K562 (cell line): ENCODE results near the gene IL17REL. TPM values are rescaled to one million over a fixed set of nuclear protein-coding genes. Genes with fewer than 3 reads are reported as not detected.

Experiments used
- CAMTA2 ChIP-seq: fragments of 250-450 bp; sonication (Bioruptor Pico); conservative IDR thresholded peaks from 2 replicates; pipeline ENCODE4 v1.5.1; 2022
- CBFA2T2 ChIP-seq: fragments of 450-650 bp; conservative IDR thresholded peaks from 2 replicates; pipeline ENCODE4 v1.6.1; 2017; ENCODE audit warnings: mild to moderate bottlenecking
- CEBPB ChIP-seq: fragments of 450-650 bp; IDR thresholded peaks from 2 replicates; pipeline ENCODE4 v1.6.1; 2016; ENCODE audit warnings: missing genetic modification characterization, missing compliant biosample characterization
- CHD4 ChIP-seq: fragments of 200-600 bp; sonication (generic); IDR thresholded peaks from 3 replicates; pipeline ENCODE4 v1.6.1; 2012; ENCODE audit warnings: low read depth, mild to moderate bottlenecking, mixed read lengths, low read length, inconsistent platforms; ENCODE audit not compliant: insufficient read depth, insufficient replicate concordance, poor library complexity, severe bottlenecking
- CLOCK ChIP-seq: fragments of 250-450 bp; sonication (Bioruptor Pico); IDR thresholded peaks from 2 replicates; pipeline ENCODE4 v1.4.0; 2020; ENCODE audit warnings: mild to moderate bottlenecking, moderate library complexity, borderline replicate concordance
- FOS ChIP-seq: IDR thresholded peaks from 3 replicates; pipeline ENCODE4 v1.6.1; 2011; ENCODE audit not compliant: insufficient read length; ENCODE audit errors: extremely low read depth
- HDAC8 ChIP-seq: fragments of 450-650 bp; IDR thresholded peaks from 2 replicates; pipeline ENCODE4 v1.6.1; 2016; ENCODE audit warnings: mild to moderate bottlenecking, missing genetic modification characterization, moderate library complexity, missing compliant biosample characterization
- JUND ChIP-seq, 2 experiments: IDR thresholded peaks; 2 replicates in 1 of 2; 3 replicates in 1 of 2; pipeline ENCODE4 v1.6.1; 2011; ENCODE audit warnings: borderline replicate concordance in 2 of 2, low read depth in 2 of 2, low read length in 2 of 2, improper control_type of control experiment in 1 of 2, missing biosample characterization in 1 of 2, missing genetic modification characterization in 1 of 2, missing genetic modification reagents in 1 of 2
- NFE2L1 ChIP-seq: fragments of 450-650 bp; IDR thresholded peaks from 2 replicates; pipeline ENCODE4 v1.6.1; 2016; ENCODE audit warnings: missing genetic modification characterization, low read depth, mild to moderate bottlenecking, missing compliant biosample characterization, moderate library complexity, borderline replicate concordance
- RBBP5 ChIP-seq: fragments of 200-600 bp; sonication (generic); IDR thresholded peaks from 2 replicates; pipeline ENCODE4 v1.6.1; 2012; ENCODE audit warnings: borderline replicate concordance, mild to moderate bottlenecking, low read length, control low read depth, inconsistent platforms; ENCODE audit not compliant: insufficient read depth, poor library complexity, severe bottlenecking
- SAP30 ChIP-seq: fragments of 200-600 bp; sonication (generic); IDR thresholded peaks from 2 replicates; pipeline ENCODE4 v1.6.1; 2012; ENCODE audit warnings: borderline replicate concordance, low read depth, mild to moderate bottlenecking, moderate library complexity, low read length, control low read depth, inconsistent platforms; ENCODE audit not compliant: insufficient read depth, poor library complexity, severe bottlenecking
- TCF7L2 ChIP-seq: fragments of 150-350 bp; IDR thresholded peaks from 2 replicates; pipeline ENCODE4 v1.6.1; 2016; ENCODE audit warnings: low read depth, mild to moderate bottlenecking, low read length, moderate library complexity
- TOE1 ChIP-seq, 2 experiments: fragments of 450-650 bp in 1 of 2; sonication (generic) in 1 of 2; formaldehyde crosslinking in 1 of 2; IDR thresholded peaks; 2 replicates each; pipeline versions ENCODE4 v1.7.1 to v1.8.0; 2016 to 2022; ENCODE audit warnings: borderline replicate concordance in 2 of 2, mild to moderate bottlenecking in 2 of 2, antibody characterized with exemption in 1 of 2, inconsistent platforms in 1 of 2, low read depth in 1 of 2, missing genetic modification reagents in 1 of 2, moderate library complexity in 1 of 2
- ZBTB5 ChIP-seq: fragments of 450-650 bp; IDR thresholded peaks from 2 replicates; pipeline ENCODE4 v1.6.1; 2017; ENCODE audit warnings: antibody characterized with exemption
- ZFP91 ChIP-seq: sonication (generic); formaldehyde crosslinking; IDR thresholded peaks from 2 replicates; pipeline ENCODE4 v1.8.0; 2022; ENCODE audit warnings: mild to moderate bottlenecking, missing genetic modification reagents
- ZKSCAN3 ChIP-seq: fragments of 250-450 bp; sonication (Bioruptor Pico); IDR thresholded peaks from 2 replicates; pipeline ENCODE4 v1.4.0; 2020
- ZNF165 ChIP-seq: fragments of 250-450 bp; sonication (Bioruptor Pico); IDR thresholded peaks from 2 replicates; pipeline ENCODE4 v1.4.0; 2020; ENCODE audit warnings: borderline replicate concordance
- ZNF274 ChIP-seq: IDR thresholded peaks from 2 replicates; pipeline ENCODE4 v1.6.1; 2011; ENCODE audit warnings: low read depth, mild to moderate bottlenecking, low read length, moderate library complexity, borderline replicate concordance
- ZNF444 ChIP-seq: fragments of 250-450 bp; sonication (Bioruptor Pico); IDR thresholded peaks from 2 replicates; pipeline ENCODE4 v1.4.0; 2020; ENCODE audit warnings: mild to moderate bottlenecking, moderate library complexity
- ZZZ3 ChIP-seq: fragments of 450-650 bp; IDR thresholded peaks from 2 replicates; pipeline ENCODE4 v1.6.1; 2016; ENCODE audit warnings: antibody characterized with exemption, mild to moderate bottlenecking, moderate library complexity
- polyA plus RNA-seq, 8 experiments: library from polyadenylated mRNA; depleted of rRNA in 4 of 8; stranded (reverse) in 5 of 8; unstranded in 3 of 8; fragments of >200 nt; fragmentation: Nextera tagmentation in 2 of 8; fragmentation: Illumina TruSeq in 1 of 8; extraction: Ambion mirVana in 2 of 8; extraction: Trizol in 1 of 8; gene quantifications; 2 replicates each; pipeline versions ENCODE4 v1.2.1 to v1.2.3, GENCODE V29; 2011 to 2014; ENCODE audit warnings: inconsistent platforms in 1 of 8, missing spikeins in 1 of 8
- total RNA-seq, 7 experiments: library from RNA; depleted of rRNA in 6 of 7; stranded (reverse); fragments of >200 nt in 6 of 7; fragmentation: Illumina TruSeq in 2 of 7; extraction: Trizol in 2 of 7; gene quantifications; 2 replicates each; pipeline versions ENCODE4 v1.2.1 to v1.2.3, GENCODE V29; 2011 to 2021; ENCODE audit warnings: low replicate concordance in 1 of 7

Gene IL17REL
- total and polyA plus RNA-seq, 9 of the 15 experiments (the other 6 are each of a cell fraction or from before 2014, with no cell fraction given) = 0.05 to 0.42 (median 0.11) TPM; not detected in 4

GRCh38 chr22:49970528-49971231 is 41.9 kb downstream of the IL17REL start (continued):
- TF ChIP-seq JUND (IDR thresholded peaks at IDR 0.05; ENCODE audit: borderline replicate concordance, low read depth, low read length) = peak; percentile 99
- TF ChIP-seq JUND (tag; IDR thresholded peaks at IDR 0.05; ENCODE audit: borderline replicate concordance, low read depth, low read length) = peak; percentile 97
- TF ChIP-seq ZNF274 = no peak
- peak; percentile 15 for TF ChIP-seq RBBP5
- no peak for TF ChIP-seq CLOCK (CRISPR knock-in tag)
- no peak for TF ChIP-seq ZNF444 (CRISPR knock-in tag)
- no peak for TF ChIP-seq ZFP91
- no peak for TF ChIP-seq ZKSCAN3 (CRISPR knock-in tag)
- no peak for TF ChIP-seq ZZZ3
- no peak for TF ChIP-seq CEBPB (tag)
- no peak for TF ChIP-seq SAP30
- no peak for TF ChIP-seq ZNF165 (CRISPR knock-in tag)
- no peak for TF ChIP-seq CHD4
- peak; percentile 48 for TF ChIP-seq FOS
- TF ChIP-seq HDAC8 (tag) = no peak
- TF ChIP-seq CBFA2T2 = peak; percentile 58
- TF ChIP-seq NFE2L1 (tag) = no peak; the same call in 1 of the 2 replicates
- no peak for TF ChIP-seq TCF7L2
- peak; percentile 90 for TF ChIP-seq TOE1 (IDR thresholded peaks at IDR 0.05; ENCODE audit: borderline replicate concordance)
- no peak for TF ChIP-seq TOE1 (CRISPR knock-in tag; IDR thresholded peaks at IDR 0.05; ENCODE audit: borderline replicate concordance, low read depth)
- TF ChIP-seq ZBTB5 = no peak
- no peak for TF ChIP-seq CAMTA2 (CRISPR knock-in tag)
